ENCODE measurements around the gene CDK14.

DNA sequence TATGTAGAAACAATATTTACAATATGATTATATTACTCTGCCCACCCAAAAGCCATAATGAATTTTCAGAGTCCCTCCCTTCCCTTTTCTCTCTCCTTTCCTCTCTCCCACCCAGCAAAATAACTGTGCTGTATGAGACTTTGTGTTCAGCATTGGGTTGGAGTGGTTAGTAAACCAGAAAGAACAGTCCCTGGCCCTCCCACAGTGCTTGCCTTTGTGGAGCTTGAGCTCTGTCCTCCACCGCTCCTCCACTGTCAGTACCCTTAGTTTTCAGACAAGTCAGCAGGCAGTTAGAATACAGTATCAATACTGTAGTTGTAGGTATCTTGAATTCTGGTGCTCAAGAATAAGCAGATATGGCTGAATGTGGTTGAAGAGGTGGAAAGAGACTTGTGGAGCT, 92.7 kb downstream of the CDK14 start:
- TF ChIP-seq, protein P1, sequence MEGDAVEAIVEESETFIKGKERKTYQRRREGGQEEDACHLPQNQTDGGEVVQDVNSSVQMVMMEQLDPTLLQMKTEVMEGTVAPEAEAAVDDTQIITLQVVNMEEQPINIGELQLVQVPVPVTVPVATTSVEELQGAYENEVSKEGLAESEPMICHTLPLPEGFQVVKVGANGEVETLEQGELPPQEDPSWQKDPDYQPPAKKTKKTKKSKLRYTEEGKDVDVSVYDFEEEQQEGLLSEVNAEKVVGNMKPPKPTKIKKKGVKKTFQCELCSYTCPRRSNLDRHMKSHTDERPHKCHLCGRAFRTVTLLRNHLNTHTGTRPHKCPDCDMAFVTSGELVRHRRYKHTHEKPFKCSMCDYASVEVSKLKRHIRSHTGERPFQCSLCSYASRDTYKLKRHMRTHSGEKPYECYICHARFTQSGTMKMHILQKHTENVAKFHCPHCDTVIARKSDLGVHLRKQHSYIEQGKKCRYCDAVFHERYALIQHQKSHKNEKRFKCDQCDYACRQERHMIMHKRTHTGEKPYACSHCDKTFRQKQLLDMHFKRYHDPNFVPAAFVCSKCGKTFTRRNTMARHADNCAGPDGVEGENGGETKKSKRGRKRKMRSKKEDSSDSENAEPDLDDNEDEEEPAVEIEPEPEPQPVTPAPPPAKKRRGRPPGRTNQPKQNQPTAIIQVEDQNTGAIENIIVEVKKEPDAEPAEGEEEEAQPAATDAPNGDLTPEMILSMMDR (conservative IDR thresholded peaks at IDR 0.05 in 1 of 2, IDR thresholded peaks at IDR 0.05 in 1 of 2; ENCODE audit: low read depth in 1 of 2, low read length in 2 of 2), result no peak
- no peak for TF ChIP-seq EZH2 (IDR thresholded peaks at IDR 0.05; ENCODE audit: low read length, missing control alignments)

Data from fibroblast of lung (primary cell).